OCI-LY1 (cell line): Measurements from ENCODE around the gene GALNT9.

ENCODE experiments used
- CTCF ChIP-seq: fragments of 200-600 bp; sonication (generic), shearing (Covaris generic); IDR thresholded peaks from 2 replicates; pipeline ENCODE4 v1.5.1; 2017; ENCODE audit warnings: mild to moderate bottlenecking, antibody characterized with exemption, low read length, moderate library complexity, mixed read lengths
- EZH2 ChIP-seq: fragments of 200-600 bp; sonication (generic), shearing (Covaris generic); IDR thresholded peaks from 2 replicates; pipeline ENCODE4 v1.8.0; 2017; ENCODE audit warnings: borderline replicate concordance, mixed run types, mild to moderate bottlenecking, antibody characterized with exemption, low read length, moderate library complexity, mixed read lengths

DNA sequence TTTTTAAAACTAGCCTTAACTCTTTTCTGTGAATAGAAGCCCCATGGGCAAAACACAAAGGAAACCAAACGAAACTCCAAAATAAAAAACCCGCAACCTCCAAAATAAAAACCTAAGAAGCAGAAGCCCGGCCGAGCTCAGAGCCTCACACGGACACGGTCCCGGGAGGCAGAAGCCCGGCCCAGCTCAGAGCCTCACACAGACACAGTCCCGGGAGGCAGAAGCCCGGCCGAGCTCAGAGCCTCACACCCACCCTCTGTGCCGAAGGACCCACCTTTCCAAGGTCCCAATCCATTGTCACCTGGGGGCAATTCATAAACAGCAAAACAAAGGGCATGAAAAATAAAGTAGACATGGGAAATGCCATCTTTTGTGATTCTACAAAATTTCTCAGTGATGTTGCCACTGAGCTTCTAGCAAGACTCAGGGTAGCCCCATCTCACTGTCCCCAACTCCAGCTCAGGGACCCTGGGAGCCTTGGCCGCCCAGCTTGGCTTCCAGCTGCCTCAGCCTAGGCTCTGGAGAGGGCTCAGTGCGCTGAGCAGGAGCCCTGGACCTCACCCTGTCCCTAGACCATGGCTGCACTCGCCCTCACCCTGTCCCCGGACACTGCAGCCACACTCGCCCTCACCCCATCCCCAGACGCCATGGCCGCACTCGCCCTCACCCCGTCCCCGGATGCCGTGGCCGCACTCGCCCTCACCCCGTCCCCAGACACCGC, 82.2 kb downstream of the GALNT9 start:
- TF ChIP-seq CTCF (no peak), EZH2 (no peak)
